Thyroid gland (tissue), 4 donors: ENCODE measurements around the gene CLMN.

ENCODE experiments used
- POLR2A ChIP-seq, 2 donors: fragments of 450-650 bp; IDR thresholded peaks; one replicate each; pipeline ENCODE4 v1.6.1; 2017; ENCODE audit warnings: antibody characterized with exemption in 2 of 2, mild to moderate bottlenecking in 2 of 2, moderate library complexity in 1 of 2
- TF ChIP-seq, protein P1 (sequence below), 6 experiments: fragments of 200-600 bp in 3 of 6; fragments of 450-650 bp in 3 of 6; sonication (generic) in 3 of 6; IDR thresholded peaks; one replicate each; pipeline ENCODE4 v1.5.1; 2016 to 2019; ENCODE audit warnings: antibody characterized with exemption in 6 of 6, mild to moderate bottlenecking in 2 of 6, inconsistent platforms in 1 of 6, moderate library complexity in 1 of 6

DNA sequence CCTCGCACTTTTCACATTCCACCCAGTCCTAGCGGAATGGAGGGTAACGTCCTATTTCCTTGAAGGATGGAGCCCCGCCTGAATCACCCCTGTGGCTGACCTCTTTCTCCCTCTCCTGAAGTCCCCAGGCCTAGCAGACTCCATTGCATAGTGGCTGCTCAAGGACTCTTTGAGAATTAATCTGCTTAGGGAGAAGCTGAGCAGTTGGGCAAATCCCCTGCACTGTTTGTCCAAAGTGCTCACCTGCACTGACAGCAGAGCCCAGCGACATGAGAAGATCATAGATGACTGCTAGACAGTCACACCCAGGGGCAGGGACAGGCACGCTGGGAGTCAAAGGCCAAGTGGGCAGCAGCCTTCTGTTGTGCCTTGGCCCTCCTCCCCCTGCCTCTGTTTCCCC, 124.7 kb downstream of the CLMN start:
- TF ChIP-seq, protein P1, sequence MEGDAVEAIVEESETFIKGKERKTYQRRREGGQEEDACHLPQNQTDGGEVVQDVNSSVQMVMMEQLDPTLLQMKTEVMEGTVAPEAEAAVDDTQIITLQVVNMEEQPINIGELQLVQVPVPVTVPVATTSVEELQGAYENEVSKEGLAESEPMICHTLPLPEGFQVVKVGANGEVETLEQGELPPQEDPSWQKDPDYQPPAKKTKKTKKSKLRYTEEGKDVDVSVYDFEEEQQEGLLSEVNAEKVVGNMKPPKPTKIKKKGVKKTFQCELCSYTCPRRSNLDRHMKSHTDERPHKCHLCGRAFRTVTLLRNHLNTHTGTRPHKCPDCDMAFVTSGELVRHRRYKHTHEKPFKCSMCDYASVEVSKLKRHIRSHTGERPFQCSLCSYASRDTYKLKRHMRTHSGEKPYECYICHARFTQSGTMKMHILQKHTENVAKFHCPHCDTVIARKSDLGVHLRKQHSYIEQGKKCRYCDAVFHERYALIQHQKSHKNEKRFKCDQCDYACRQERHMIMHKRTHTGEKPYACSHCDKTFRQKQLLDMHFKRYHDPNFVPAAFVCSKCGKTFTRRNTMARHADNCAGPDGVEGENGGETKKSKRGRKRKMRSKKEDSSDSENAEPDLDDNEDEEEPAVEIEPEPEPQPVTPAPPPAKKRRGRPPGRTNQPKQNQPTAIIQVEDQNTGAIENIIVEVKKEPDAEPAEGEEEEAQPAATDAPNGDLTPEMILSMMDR (IDR thresholded peaks at IDR 0.05): no peak
- no peak for TF ChIP-seq POLR2A (IDR thresholded peaks at IDR 0.05)
